GM21529 (cell line): ENCODE results near the gene BDH1.

Source experiments
- ATAC-seq: cut with Tn5 transposase; IDR thresholded peaks from one replicate; pipeline ENCODE4 v1.9.1; 2021; ENCODE audit not compliant: unreplicated experiment

The BDH1 gene

GRCh38 chr3:197464794-197465193, 91.0 kb downstream of the BDH1 start:
- ATAC-seq = no peak

- ATAC-seq = no peak
Observed at GRCh38 chr3:197463279-197463678, 92.5 kb downstream of the BDH1 start.

GRCh38 chr3:197462808-197463207, 93.0 kb downstream of the BDH1 start:
- no peak for ATAC-seq

GRCh38 chr3:197460639-197461038, 95.1 kb downstream of the BDH1 start:
- ATAC-seq = no peak

GRCh38 chr3:197460002-197460401, 95.8 kb downstream of the BDH1 start:
- no peak for ATAC-seq
